Keratinocyte (primary cell): ENCODE results near the gene ZP2.

ENCODE experiments used
- EZH2 ChIP-seq: IDR thresholded peaks from one replicate; pipeline ENCODE4 v1.6.1; 2012; ENCODE audit warnings: inconsistent platforms, mild to moderate bottlenecking, low read length, moderate library complexity
- TF ChIP-seq, protein P1 (sequence below), 3 experiments: IDR thresholded peaks in 1 of 3; conservative IDR thresholded peaks in 1 of 3; optimal IDR thresholded peaks in 1 of 3; 2 replicates in 2 of 3; 3 replicates in 1 of 3; pipeline versions ENCODE3 to v1.5.1; 2011; ENCODE audit warnings: low read length in 3 of 3, mild to moderate bottlenecking in 3 of 3, moderate library complexity in 2 of 3, control low read depth in 1 of 3, inconsistent platforms in 1 of 3; ENCODE audit not compliant: insufficient read depth in 2 of 3; ENCODE audit errors: extremely low read depth in 1 of 3

DNA sequence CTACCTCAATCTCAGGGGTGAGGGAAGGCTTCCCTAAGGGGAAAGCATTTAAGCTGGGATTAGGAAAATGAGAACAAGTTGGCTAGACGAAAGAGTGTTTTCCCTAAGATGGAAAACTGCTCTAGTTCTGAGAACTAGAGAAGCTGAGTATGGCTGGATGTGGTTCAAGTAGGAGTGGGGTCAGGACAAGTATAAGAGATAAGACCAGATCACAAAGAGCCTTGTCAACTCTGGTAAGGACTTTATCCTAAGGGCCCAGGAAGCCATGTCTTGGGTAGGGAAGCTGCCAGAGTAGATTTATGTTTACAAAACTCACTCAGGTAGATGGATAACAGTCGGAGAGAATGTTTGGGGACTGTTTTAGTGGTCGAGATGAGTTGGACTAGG lies 23.8 kb upstream of the ZP2 start:
- TF ChIP-seq EZH2 = no peak
- TF ChIP-seq, protein P1, sequence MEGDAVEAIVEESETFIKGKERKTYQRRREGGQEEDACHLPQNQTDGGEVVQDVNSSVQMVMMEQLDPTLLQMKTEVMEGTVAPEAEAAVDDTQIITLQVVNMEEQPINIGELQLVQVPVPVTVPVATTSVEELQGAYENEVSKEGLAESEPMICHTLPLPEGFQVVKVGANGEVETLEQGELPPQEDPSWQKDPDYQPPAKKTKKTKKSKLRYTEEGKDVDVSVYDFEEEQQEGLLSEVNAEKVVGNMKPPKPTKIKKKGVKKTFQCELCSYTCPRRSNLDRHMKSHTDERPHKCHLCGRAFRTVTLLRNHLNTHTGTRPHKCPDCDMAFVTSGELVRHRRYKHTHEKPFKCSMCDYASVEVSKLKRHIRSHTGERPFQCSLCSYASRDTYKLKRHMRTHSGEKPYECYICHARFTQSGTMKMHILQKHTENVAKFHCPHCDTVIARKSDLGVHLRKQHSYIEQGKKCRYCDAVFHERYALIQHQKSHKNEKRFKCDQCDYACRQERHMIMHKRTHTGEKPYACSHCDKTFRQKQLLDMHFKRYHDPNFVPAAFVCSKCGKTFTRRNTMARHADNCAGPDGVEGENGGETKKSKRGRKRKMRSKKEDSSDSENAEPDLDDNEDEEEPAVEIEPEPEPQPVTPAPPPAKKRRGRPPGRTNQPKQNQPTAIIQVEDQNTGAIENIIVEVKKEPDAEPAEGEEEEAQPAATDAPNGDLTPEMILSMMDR (optimal IDR thresholded peaks at IDR 0.05 in 1 of 3, IDR thresholded peaks at IDR 0.05 in 1 of 3, conservative IDR thresholded peaks at IDR 0.05 in 1 of 3; ENCODE audit: extremely low read depth in 1 of 3, insufficient read depth in 2 of 3, low read length in 3 of 3) = no peak
